GM19043 (cell line): ENCODE results near the gene CCR3.

Experiments used
- ATAC-seq: cut with Tn5 transposase; IDR thresholded peaks from one replicate; pipeline ENCODE4 v1.9.1; 2021; ENCODE audit warnings: low read depth; ENCODE audit not compliant: unreplicated experiment

CCR3 gene

DNA sequence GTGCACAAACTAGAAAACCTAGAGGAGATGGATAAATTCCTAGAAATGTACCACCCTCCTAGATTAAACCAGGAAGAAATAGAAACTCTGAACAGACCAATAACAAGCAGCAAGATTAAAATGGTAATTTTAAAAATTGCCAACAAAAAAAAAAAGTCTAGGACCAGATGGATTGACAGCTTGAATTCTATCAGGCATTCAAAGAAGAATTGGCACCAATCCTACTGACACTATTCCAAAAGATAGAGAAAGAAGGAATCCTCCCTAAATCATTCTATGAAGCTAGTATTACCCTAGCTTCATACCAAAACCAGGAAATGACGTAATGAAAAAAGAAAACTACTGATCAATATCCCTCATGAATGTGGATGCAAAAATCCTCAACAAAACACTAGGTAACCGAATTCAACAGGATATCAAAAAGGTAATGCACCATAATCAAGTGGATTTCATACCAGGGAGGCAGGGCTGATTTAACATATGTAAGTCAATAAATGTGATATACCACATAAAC lies 24.0 kb upstream of the CCR3 start:
- no peak for ATAC-seq

DNA sequence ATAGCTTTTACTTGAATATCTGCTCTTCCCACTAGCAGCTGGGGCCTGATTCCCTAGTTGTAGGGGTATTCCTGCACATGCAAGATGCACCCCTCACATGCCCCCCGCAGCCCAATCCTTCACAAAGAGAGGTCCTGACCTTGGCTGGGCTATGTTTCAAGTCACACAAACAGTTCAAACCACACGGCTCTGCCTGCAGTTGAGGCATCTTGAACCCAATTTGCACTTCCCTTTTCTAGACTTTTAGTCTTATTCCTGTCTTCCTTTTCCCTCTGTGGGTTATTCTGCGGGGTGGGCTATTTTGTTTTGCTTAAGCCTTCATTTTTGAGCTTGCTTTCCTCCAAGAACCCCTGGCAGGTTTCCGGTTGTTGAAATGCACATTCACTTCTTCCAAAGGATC lies 20.9 kb upstream of the CCR3 start:
- ATAC-seq: no peak

DNA sequence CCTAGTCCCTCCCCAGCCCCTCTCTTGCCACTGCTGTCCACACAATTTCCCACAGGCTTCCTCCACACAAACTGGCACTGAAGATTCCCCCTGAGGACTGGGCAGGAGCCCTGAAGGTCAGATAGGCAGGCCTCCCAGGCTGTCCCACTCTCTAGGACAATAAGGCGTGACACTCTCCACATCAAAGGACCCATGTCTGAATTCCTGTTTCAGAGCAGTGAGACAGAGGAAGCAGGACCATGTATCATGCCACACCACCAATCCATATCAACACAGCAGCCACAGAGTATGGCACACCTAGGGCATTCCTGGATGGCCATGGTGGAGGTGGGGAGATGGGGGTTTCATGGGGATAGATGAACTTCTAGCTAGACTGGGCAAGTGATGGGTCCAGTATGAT lies 20.3 kb upstream of the CCR3 start:
- no peak for ATAC-seq

DNA sequence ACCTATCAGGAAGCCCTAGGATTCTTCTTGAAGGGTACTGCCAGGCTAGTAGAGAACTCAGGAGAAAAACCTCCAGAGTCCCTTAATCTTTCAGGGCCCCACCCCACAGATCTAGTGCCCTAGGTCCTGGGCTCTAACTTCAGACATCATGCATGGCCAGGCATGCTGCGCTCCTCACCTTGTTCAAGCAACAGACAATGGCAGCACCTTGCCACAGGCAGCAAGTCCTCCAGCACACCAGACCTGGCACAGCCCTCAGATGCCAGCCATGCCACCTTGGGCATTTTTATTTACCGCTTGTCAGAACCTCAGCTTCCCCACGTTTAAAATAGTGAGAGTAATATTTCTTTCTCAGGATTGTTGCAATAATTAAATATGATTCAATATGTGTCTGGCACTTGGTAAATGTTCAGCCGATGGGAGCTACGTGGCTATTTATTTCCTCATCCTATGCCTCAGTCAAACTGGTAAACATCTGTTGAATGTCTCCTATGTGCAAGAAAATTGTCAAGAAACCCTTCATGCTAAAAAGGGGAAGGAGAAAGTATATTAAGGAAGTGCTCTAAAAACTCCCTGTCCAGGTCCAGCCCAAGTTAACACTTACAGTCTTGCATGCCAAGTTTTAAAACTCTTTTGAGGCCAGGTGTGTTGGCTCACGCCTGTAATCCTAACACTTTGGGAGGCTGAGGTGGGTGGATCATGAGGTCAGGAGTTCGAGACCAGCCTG lies 19.7 kb upstream of the CCR3 start:
- ATAC-seq: no peak

DNA sequence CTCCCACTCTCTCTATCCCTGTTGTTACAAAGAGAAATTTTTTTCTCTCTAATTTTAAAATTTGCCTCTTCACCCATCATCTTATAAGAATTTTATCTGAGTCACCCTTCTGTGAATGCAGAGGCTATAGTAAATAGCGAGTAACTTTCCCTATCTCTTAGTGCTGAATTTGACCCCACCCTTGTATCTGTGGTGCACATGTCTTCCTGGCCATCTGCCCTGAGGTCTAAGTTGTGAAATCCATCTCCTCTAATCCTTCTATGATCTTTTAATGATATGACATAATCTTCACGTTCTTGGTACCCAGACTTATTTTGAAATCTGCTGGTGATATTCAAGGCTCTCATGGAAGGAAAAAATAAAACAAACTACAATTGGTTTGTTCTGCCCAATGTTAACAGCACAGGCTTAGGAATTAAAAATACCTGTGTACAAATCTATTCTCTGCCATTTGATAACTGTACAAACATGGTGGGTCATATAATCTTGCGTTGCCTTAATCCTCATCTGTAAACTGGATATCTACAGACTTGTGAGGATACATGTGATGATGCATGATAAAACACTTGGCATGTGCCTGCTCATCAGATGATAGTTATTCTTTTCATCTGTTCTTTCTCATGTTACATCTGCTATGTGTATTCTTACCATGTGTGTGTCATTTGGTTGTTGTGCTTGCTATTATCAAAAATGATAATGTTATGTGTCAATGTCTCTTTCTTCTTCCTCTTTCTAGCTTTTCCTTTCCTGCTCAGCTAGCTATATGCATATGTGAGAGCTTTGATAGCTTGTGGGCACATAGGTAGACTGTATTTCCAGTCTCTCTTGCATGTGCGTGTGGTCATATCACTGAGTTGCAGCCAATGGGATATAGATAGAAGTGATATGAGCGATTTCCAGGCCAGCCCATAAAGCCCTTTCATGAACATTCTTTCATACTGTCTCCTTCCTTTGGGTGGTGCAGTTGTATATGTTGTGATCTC lies 13.7 kb upstream of the CCR3 start:
- no peak for ATAC-seq

DNA sequence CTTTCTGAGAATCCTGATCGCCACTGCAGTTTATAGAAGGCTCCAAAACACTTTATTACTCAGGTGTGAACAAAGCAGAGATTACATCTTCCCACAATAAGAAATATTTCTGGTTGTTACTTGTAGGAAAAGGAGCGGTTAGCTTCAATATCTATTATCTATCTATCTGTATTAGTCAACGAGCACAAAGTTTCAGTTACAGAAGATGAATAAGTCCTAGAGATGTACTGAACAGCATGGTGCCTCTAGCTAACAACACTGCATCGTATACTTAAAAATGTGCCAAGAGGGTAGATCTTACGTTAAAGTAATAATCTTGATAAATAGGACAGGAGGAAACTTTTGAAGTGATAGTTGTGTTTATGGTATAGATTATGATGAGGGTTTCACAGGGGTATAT lies 10.9 kb upstream of the CCR3 start:
- ATAC-seq: no peak

DNA sequence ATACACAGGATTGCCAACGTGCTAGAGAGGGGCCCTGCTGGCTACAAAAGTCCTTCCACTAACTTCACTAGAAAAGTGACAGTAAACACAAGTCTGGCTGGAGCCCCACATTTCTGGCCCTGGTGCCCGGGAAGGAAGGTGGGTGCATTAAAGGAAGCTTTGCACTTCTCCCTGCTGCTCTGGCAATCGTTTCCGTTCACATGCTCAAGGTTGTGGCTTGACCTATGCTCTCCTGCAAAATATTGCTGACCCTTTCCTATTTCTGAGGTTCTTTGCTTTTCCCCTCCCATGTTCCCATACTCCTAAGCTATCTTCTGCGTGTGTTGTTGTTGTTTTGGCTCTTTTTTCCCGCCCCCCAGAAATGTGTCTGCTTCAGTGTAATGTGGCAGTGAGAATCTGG lies 9.1 kb upstream of the CCR3 start:
- ATAC-seq: no peak

DNA sequence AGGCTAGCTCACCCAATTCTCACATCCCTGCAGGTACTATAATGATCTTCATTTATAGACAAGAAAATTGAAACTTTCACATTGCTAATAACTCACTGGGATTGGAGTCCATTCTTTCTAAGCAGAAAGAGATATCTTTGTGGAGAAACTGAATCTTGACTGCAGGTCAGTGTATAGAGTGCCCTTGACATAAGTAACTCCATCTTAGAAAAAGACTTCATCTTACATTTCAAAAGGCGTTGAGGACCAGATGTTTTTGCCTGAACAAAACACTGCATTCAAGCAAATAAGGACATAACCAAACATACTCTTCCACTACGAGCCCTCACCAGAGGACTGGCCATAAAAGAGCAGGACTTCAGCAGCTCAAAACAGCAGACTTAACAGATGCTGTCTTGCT lies 6.8 kb upstream of the CCR3 start:
- ATAC-seq: no peak

DNA sequence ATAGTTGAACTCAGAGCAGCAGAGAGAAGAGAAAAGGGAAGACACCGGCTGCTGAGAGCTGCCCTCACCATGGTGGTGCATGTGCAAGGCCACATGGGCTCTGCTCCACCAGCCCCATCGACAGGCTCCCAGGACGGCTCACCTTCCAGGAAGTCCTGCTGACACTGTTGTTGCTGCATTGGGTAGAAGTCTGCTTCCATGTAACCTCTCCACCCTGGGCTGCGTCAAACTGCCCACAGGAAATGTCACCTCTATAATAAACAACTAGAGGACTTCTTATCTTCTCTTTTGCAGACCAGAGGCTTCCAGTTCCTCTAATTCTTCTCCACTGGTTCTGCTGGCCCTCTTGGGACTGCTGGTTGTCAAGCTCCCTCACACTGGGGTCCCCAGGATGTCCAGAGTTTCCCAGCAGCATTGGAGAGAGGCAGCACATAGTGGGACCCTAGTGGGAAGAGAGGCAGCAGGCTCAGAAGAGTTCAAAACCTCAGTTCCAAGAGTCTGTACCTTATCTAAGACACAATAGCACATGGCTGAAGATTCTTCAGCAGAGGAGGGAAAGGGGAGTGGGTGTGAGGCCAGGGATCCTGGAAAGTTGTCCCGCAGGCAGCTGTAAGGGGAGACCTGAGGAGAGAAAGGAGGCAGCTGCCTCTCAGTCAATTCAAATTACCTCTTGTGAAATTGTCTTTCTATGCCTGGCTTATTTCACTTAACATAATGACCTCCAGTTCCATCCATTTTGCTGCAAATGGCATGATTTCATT lies 5.8 kb upstream of the CCR3 start:
- ATAC-seq: no peak

DNA sequence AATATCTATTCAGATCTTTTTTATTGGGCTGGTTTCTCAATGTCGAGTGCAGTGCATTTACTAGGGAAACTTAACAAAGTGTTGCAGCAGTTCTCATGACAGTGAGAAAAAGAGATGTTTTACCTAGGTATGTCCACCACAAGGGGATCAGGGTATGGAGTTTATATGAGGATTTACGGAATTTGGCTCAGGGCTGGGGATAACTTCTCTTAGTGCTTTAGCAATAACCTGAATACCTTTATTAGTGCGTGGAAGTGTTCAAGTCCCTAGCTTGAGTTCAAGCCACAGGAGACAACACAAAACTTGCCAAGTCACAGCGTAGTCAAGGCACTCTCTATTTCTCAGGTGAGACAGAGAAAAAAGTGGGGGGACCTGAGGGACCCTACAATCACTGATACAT lies 3.9 kb upstream of the CCR3 start:
- ATAC-seq: no peak

DNA sequence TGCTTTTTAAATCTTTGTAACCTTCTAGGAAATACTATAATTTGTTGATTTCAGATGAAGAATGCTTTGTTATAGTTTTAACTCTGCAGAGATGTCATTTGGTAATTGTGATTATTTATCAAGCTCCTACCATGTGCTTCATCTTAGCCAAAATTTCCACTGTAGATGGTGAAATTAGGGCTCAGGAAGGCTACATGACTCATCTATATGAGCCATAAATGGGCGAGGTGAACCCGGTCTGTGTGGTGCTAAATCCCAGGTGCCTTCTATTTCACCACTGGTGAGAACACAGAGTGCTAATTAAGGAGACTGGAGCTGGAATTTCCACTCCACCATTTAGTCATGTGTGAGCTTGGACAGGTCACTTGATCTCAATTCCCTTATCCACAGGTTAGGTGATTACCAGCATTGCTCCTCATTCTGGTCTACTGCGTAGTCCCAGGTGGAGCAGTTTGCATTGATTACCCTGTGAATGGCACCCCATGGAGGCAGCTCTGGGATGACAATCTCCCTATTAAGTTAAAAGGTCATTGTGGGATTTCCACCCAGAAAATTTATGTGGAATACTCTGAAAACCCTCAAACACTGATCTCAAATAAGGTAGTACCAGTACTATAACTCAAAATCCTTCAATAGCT lies 2.8 kb upstream of the CCR3 start:
- no peak for ATAC-seq

DNA sequence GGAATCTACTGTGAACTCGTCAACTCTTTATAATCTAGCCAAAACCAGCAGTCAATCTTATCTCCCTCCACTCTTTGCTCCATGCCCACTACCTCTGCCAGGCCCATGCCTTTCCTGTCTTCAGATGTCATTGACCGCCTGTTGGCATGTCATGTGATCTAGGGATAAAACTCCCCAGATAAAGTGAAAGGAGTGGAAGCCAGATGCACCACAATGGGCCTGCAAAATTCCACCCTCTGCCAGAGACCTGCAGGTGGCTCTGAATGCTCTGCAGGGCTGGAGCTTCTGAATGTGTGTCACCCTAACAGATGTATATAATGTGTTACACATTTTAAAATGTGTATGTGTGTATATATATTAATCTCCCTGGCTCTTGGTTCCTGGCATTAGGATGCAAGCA lies 2.3 kb upstream of the CCR3 start:
- no peak for ATAC-seq

DNA sequence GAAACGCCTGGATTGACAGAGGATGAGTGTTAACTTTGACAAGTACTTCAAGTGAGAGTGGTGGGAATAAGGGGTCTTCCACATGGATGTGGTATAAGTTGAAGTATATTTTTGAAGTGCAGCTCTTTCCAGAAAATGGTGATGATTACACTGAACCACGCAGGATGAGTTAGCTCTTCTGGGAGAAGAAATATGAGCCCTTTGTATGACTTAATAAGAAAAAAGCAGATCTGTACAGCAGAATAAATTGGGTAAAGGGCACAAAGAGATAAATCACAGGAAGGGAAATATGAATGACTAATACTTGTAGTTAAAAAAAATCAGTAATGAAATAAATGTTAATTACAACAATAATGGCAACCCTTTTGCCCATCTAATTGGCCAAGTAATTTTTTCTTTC lies 1.3 kb downstream of the CCR3 start:
- no peak for ATAC-seq

DNA sequence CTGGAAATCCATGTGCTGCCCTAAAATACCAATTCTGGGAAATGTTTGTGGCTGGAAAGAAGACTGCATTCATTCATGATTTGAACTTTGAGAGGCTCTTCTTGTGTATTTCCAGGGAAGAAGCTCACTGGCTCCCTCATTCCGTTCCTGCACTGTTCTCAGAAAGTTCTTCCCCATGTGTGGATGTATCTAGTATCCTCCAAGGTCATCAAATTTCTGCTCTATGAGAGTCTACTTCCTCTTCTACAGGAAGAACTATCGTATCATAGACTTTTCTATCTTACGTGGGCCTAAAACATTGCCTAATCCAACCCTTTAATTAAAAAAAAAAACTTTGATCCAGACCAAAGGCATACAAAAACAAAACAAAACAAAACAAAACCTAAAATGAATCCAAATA lies 2.9 kb downstream of the CCR3 start:
- no peak for ATAC-seq

DNA sequence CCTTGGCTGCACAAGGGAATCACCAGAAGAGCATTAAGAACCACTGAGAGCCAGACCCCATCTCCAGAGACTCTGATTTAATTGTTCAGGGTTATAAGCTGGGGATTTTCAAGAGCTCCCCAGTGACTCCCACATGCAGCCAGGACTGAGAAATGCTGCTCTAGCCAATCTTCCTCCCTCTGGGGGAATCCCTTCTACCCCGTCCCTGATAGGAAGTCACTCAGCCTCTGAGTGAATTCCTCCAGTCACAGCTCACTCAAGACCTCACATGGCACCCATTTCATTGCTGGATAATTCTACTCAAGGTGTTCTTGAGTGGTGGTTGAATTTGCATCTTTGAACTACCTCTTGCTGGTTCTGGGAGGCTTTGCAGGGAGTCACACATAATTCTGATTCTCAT lies 10.7 kb downstream of the CCR3 start:
- ATAC-seq: no peak

DNA sequence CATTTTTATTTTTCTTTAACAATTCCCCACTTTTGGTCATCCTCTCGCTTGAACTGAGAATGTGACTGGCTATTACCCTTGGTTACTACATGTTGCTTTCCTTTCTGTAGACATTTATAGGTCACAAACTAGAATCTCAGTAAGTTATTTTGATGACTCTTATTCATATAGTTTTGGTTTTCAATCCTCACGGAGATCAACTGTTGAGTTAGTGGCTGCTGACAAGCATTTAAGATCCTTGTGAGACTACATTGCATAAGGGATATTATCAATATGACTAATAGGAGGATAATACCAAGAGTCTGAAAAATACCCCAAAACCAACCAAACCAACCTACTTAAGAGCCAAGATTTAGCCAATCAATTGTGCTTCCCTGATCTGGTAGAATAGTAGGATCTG lies 16.3 kb downstream of the CCR3 start:
- ATAC-seq: no peak

DNA sequence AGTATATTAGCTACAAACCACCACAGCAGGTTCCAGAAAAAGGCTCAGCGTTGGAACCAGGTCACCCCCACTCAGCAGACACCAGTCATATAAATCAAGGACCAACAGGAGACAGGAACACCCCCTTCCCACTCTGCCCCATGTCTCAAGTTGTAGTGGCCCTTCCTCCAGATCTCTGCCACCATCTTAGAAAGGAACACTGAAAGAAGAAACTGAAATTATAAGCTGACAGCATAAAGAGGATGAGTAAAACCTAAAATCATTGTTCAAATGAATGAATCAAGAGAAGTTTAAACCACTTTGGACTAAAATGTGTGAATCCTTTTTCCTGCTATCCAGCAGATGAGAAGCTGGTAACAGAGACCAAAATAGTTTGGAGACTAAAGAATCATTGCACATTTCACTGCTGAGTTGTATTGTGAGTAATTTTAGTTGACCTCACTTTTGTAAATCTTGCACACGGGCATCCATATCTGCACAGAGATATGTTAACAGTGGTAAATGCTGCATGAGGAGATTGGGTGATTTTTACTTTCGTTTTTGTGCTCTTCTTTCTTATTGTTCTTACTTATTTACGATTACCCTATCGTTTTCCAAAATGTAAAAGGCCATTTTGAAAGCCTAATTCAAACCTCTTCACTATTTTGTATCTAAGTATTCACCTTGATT lies 19.8 kb downstream of the CCR3 start:
- no peak for ATAC-seq

DNA sequence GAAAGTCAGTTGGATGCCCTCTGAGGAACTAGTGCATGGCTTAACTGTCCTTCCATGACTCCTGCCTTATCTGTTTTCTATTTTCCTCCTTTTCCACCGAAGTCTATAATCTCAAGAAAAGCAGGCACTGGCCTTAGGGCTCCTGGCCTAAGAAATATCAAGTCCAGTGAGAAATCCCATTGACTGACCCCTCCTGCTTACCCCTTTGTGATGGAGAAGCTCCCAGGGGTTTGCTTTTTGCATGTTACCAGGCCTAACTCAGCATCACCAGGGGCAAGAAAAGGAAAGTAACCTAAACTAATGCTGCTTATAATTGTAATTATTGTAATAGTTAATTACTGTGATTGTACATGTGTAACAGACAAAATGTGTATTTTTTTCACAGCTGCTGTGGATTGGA lies 21.7 kb downstream of the CCR3 start:
- ATAC-seq: no peak

DNA sequence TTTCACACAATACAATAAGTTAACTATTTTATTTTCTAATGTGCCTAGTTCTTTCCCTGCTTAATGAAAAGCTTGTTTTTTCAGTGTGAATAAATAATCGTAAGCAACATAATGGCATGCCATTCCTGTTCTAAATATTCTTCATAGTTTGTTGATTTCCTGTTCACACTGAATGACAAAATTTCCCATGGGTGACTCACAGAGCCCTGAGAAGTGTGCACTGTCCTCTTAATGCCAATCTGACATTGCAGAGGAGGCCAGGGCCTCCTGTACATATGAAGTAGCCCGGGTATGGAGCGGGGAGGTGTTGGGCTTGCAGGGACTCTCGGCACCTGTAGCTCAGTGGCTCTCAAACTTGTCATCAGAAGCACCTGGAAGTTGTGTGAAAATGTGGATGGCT lies 24.3 kb downstream of the CCR3 start:
- ATAC-seq: no peak

DNA sequence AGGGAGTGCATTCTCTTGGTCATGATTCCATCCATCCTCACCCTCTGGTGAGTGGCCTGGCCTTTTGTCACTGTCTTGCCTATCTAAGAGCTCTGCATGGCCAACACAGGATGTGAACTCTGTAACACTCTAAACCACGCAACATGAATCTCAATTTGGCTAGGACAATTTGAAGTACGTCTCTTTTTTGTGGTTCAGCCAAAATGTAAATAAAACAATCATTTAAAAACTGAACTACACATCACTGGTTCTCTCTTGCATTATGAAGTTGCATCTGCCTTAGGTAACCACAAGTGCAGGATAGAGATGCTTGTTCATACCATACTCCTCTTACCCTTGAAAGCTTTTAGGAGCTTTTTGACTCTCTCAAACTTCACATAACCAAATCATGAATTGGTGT lies 27.3 kb downstream of the CCR3 start:
- no peak for ATAC-seq
